Stimulated activated CD4-positive, alpha-beta T cell treated with anti-CD3 and anti-CD28 coated beads, Interleukin-12 subunit alpha, Interleukin-12 subunit beta, amount 100 ng/mL, for 48 hours (primary cell): ENCODE measurements around the gene C2orf92.
A peak's percentile ranks its signal among the peaks of the same experiment; 100 is the strongest.

Experiments used
- DNase-seq, 3 donors: peaks; one replicate each; pipeline ENCODE4 v3.0.0-alpha.2; 2020; ENCODE audit warnings: low read depth in 2 of 3, low spot score in 1 of 3

C2orf92 gene

DNA sequence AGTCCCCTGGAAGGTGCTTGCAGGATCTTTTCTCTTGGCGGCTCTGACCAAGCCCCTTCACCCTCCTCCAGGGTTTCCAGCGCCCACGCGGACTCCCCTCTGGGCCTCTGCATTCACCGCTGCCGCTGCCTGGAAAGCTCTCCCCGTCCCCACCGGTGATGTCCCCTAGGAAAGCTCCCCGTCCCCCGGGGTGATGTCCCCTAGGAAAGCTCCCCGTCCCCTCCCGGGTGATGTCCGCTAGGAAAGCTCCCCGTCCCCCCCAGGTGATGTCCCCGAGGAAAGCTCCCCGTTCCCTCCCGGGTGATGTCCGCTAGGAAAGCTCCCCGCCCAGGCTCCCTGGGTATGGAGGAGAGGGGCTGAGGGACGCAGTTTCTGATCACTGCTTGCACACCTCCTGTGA is 71.7 kb downstream of the C2orf92 start:
- DNase-seq = no peak

DNA sequence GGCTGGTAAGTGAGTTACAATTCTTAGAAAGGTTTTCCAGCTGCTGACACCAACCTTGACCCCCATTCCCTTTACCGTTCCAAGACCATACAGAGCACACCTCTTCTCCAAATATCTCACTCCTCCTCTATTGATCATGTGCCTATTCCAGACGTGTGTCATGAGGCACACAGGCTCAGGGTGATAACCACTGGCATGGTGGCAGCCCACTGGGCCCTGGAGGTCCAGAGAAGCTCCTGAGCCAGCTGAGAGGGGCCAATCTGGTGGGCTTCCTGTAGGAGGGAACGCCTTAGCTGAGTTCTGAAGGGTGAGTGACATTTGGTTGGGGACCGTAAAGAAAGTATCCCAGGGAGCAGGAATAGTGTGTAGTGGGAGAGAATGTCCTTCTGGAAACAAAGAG is 72.2 kb downstream of the C2orf92 start:
- no peak for DNase-seq

DNA sequence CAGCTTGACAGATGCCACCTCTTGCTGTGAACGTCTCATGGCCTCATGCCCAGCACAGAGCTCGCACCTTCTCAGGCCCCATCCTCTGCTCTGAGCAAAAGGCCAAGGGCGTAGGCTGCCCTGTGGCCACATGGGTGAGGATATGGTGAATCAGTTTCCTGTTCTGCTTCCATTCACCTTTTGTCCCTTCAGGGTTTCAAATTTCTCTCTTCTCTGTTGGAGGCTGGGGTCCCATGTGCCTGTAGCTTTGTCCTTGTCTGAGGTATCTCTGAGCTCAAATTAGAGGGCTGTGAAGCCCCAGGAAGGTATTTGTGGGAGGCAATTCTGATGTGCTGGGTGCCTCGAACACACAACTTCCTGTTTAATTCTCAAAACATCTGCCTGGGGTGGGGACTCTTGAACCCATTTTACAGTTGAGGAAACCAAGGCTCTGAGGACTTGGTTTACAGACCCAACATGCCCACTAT is 72.9 kb downstream of the C2orf92 start:
- DNase-seq = no peak

DNA sequence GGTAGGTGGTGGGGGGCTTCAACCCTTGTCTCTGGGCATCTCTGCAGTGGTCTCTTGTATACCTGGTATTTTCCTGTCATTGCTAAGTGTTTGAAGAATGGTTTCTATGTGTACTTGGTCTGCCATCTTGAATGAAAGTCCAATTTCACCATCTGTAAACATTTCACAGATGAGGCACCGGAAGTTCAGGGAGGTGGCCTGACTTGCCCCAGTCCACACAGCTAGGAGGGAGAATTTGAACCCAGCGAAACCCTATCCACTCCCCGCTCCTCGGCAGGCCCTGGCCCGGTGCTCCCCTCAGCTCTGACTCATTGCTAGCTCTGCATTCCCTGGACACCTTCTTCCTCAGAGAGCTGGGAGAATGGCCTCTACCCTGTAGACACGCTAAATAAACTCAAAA is 74.4 kb downstream of the C2orf92 start:
- DNase-seq = no peak

DNA sequence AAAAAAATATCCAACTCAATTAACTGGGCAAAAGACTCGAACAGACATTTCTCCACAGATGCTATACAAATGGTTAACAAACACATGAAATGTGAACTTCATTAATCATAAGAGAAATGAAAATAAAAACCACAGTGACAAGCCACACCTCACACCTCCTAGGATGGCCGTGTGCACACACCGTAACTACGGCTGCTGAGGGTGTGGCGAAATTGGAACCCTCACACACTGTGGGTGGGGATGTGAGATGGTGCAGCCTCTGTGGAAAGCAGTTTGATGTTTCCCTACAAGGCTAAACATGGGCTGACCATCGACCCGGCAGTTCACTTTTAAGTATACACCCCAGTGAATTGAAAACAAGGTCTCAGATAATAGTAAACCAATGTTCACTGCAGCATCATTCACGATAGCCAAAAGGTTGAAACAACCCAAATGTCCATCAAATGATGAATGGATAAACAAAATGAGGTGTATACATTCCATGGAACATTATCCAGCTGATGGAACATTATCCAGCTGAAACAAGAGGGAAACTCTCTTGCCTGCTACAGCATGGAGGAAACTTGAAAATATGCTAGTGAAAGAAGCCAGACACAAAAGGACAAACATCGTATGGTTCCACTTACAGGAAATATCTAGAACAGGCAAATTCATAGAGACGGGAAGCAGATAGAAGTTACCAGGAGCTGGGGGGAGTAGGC is 76.1 kb downstream of the C2orf92 start:
- DNase-seq = peak in 2 of 3 donors; percentile 44

DNA sequence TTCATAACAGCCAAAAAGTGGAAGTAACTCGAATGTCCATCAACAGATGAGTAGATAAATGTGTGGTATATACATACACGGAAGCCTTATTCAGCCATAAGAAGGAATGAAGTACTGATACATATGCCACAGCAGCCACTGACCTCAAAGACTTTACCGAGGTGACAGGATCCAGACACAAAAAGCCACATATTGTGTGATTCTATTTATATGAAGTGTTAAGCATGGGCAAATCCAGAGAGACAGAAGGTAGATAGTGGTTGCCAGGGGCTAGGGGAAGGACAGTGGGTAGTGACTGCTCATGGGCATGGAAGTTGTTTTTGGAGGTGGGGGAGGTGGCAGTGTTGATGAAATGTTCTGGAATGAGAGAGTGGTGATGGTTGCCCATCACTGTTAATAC is 77.8 kb downstream of the C2orf92 start:
- no peak for DNase-seq

DNA sequence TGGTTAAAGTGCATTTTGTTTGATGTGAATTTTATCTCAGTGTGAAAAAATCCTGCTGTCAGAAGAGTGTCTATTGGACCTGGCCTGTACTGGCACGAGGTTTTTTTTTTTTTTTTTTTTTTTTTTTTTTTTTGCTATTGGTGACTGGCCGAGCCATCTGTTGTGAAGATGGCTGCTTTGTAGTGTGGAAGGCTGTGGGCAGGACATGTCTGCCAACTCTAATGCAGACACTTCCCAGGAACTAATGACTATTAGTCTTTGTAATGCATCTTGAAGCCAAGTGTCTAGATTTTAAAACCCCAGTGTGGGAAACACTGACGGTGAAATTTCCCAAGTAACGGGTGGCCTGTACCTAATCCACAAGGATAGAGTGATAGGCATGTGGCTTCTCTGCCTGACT is 78.2 kb downstream of the C2orf92 start:
- no peak for DNase-seq

DNA sequence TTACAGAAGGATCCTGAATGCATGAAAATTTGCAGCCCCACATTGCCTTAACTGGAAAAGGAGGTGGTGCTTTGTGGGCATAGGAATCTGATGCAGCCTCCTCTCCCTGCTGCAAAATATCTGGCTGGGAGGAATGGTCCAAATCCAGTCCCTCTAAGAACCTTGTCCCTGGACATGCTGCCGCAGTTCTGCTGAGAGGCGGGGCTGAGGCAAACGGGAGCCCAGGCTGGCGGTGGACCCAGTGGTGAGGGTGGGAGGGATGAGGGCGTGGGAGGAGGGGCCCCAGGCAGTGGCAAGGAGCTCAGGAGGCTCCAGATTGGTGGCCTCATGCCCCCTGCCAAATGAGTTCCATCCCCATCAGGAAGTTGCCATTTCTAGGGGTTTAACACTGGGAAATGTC is 80.1 kb downstream of the C2orf92 start:
- DNase-seq = no peak

DNA sequence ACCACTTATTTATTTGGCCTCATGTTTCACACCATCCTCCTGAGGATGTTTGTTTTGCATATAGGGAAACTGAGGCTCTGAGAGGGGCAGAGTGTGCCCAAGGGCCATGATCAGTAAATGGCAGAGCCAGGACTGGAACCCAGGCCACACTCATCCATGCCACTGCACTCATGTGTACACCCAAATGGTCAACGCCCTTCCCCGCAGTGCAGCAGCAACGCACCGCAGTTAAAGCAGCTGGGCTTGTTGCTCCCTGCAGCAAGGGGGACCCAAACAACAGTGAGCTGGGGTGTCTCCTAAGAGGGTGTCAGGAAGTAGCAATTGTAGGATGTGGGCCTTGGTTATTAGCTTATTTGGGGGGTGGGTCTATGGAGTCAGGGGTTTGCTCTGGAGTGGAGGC is 80.5 kb downstream of the C2orf92 start:
- DNase-seq = no peak

DNA sequence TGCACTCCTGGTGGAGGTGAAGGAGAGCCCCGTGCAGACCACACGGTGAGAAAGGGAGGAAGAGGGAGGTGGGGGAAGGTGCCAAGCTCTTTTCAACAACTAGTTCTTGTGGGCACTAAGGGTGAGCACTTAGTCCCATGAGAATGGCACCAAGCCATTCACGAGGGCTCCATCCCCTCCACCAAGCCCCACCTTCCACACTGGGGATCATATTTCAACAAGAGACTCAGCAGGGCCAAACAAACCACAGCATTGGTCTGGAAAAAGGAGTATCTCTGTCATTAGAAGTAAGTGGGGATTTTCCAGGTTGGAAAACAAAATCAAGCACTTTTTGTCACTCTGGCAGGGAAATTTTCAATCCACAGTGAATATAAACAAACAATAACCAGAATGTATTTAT is 82.2 kb downstream of the C2orf92 start:
- no peak for DNase-seq
